DND-41 (cell line): ENCODE results near the gene AK1.
"Not testable (repeated sequence)": the region's sequence is repeated elsewhere in the genome, so short reads cannot be mapped to it uniquely, and the experiment has no call there.

ENCODE experiments used
- ATAC-seq: fragments of 200-7000 bp; cut with Tn5 transposase; 3 replicates; pipeline ENCODE4 v1.9.1; 2021; ENCODE audit warnings: low read depth; ENCODE audit not compliant: insufficient read depth
- DNase-seq: peaks from one replicate; pipeline ENCODE4 v3.0.0-alpha.2; 2020
- H2AFZ ChIP-seq: 2 replicates; pipeline ENCODE4 v1.6.0; 2012; ENCODE audit warnings: low read depth, low read length
- H3K27ac ChIP-seq: 2 replicates; pipeline ENCODE4 v1.5.1; 2012; ENCODE audit warnings: low read length, inconsistent platforms
- H3K27me3 ChIP-seq: fragments of 200-600 bp; sonication (generic); 2 replicates; pipeline ENCODE4 v1.6.0; 2012; ENCODE audit warnings: low read length, mild to moderate bottlenecking, inconsistent platforms; ENCODE audit not compliant: insufficient read depth, poor library complexity
- H3K36me3 ChIP-seq: 2 replicates; pipeline ENCODE4 v1.5.1; 2012; ENCODE audit warnings: low read length, inconsistent platforms; ENCODE audit not compliant: insufficient read depth
- H3K4me1 ChIP-seq: 2 replicates; pipeline ENCODE4 v1.5.1; 2012; ENCODE audit warnings: mild to moderate bottlenecking, low read length; ENCODE audit not compliant: insufficient read depth
- H3K4me2 ChIP-seq: 2 replicates; pipeline ENCODE4 v1.6.0; 2012; ENCODE audit warnings: mild to moderate bottlenecking, moderate library complexity, low read length, inconsistent platforms; ENCODE audit not compliant: insufficient read depth
- H3K4me3 ChIP-seq, 2 experiments: fragments of 200-600 bp in 1 of 2; shearing (Covaris generic) in 1 of 2; 2 replicates each; pipeline ENCODE4 v1.5.1; 2012 to 2016; ENCODE audit warnings: inconsistent platforms in 2 of 2, low read length in 2 of 2, mild to moderate bottlenecking in 2 of 2, low read depth in 1 of 2, moderate library complexity in 1 of 2
- H3K79me2 ChIP-seq: 2 replicates; pipeline ENCODE4 v1.6.0; 2012; ENCODE audit warnings: low read length, inconsistent platforms; ENCODE audit not compliant: insufficient read depth
- H3K9ac ChIP-seq: 2 replicates; pipeline ENCODE4 v1.6.0; 2012; ENCODE audit warnings: low read depth, mild to moderate bottlenecking, inconsistent platforms, low read length, moderate library complexity
- H3K9me3 ChIP-seq: 2 replicates; pipeline ENCODE4 v1.5.1; 2012; ENCODE audit warnings: low read length, moderate library complexity, mild to moderate bottlenecking, inconsistent platforms; ENCODE audit not compliant: insufficient read depth, severe bottlenecking
- H4K20me1 ChIP-seq: 2 replicates; pipeline ENCODE4 v1.6.0; 2012; ENCODE audit warnings: low read length; ENCODE audit not compliant: insufficient read depth
- CTCF ChIP-seq: IDR thresholded peaks from 2 replicates; pipeline ENCODE4 v1.5.1; 2012; ENCODE audit warnings: borderline replicate concordance, low read length, moderate library complexity, mild to moderate bottlenecking; ENCODE audit not compliant: poor library complexity, severe bottlenecking; ENCODE audit errors: extremely low read depth
- EZH2 ChIP-seq: IDR thresholded peaks from 3 replicates; pipeline ENCODE4 v1.6.1; 2012; ENCODE audit warnings: borderline replicate concordance, low read depth, mild to moderate bottlenecking, moderate library complexity, low read length, inconsistent platforms; ENCODE audit not compliant: severe bottlenecking

The AK1 gene

GRCh38 chr9:127846443-127847177 lies 30.9 kb downstream of the AK1 start:
- Histone ChIP-seq H3K9me3 (peaks cover 7% of the 10 kb centered on the region), H3K79me2 (no peaks in the 10 kb centered on the region), H3K27ac (no peak overlapping the region), H3K9ac (no peak overlapping the region), H2AFZ (no peak overlapping the region), H3K4me1 (no peaks in the 10 kb centered on the region), H3K27me3 (no peaks in the 10 kb centered on the region), H4K20me1 (no peaks in the 10 kb centered on the region), H3K4me2 (no peak overlapping the region), H3K36me3 (no peaks in the 10 kb centered on the region), H3K4me3 (no peak overlapping the region)
- TF ChIP-seq EZH2: no peak
- no peak for TF ChIP-seq CTCF
- no peak for ATAC-seq
- DNase-seq: no peak

- H2AFZ ChIP-seq, H3K4me3 ChIP-seq, DNase-seq, H3K4me2 ChIP-seq, H4K20me1 ChIP-seq, ATAC-seq, H3K27ac ChIP-seq, H3K4me1 ChIP-seq, H3K79me2 ChIP-seq, H3K36me3 ChIP-seq, H3K9ac ChIP-seq, H3K9me3 ChIP-seq, H3K27me3 ChIP-seq: not testable (repeated sequence)
Observed at GRCh38 chr9:127845619-127846018, 31.9 kb downstream of the AK1 start.

GRCh38 chr9:127844821-127845359 lies 32.6 kb downstream of the AK1 start:
- TF ChIP-seq CTCF (no peak), EZH2 (no peak)
- Histone ChIP-seq H3K9ac (no peak overlapping the region), H3K27ac (no peak overlapping the region), H4K20me1 (no peaks in the 10 kb centered on the region), H3K9me3 (peaks cover 7% of the 10 kb centered on the region), H3K27me3 (no peaks in the 10 kb centered on the region), H3K4me1 (no peaks in the 10 kb centered on the region), H3K4me2 (no peak overlapping the region), H3K36me3 (no peaks in the 10 kb centered on the region), H2AFZ (no peak overlapping the region), H3K4me3 (no peak overlapping the region), H3K79me2 (no peaks in the 10 kb centered on the region)
- DNase-seq (no peak), ATAC-seq (no peak)

GRCh38 chr9:127841087-127841835 lies 36.2 kb downstream of the AK1 start:
- Histone ChIP-seq H3K4me3 (no peak overlapping the region), H3K79me2 (no peaks in the 10 kb centered on the region), H3K4me1 (no peaks in the 10 kb centered on the region), H3K27ac (no peak overlapping the region), H4K20me1 (no peaks in the 10 kb centered on the region), H3K4me2 (no peak overlapping the region), H3K9me3 (no peaks in the 10 kb centered on the region), H2AFZ (no peak overlapping the region), H3K27me3 (no peaks in the 10 kb centered on the region), H3K9ac (no peak overlapping the region), H3K36me3 (no peaks in the 10 kb centered on the region)
- TF ChIP-seq CTCF (no peak), EZH2 (no peak)
- no peak for DNase-seq
- no peak for ATAC-seq
